HEK293T (cell line): Measurements from ENCODE around the gene CHD2.

Experiments
- CTCF ChIA-PET: fragments of 350-600 bp; formaldehyde crosslinking; extraction: SDS; loops from one replicate; lab custom pipeline; 2021; ENCODE audit warnings: antibody characterized with exemption, inconsistent platforms; lab: Yijun Ruan, JAX
- POLR2A ChIA-PET: fragments of 350-600 bp; formaldehyde crosslinking; extraction: SDS; loops from one replicate; lab custom pipeline; 2020; ENCODE audit warnings: antibody characterized with exemption, inconsistent platforms; lab: Yijun Ruan, JAX
- DNase-seq: peaks from one replicate; pipeline ENCODE4 v3.0.0; 2012; ENCODE audit warnings: mixed read lengths; ENCODE audit errors: extremely low spot score
- ARNT ChIP-seq: fragments of 450-650 bp; IDR thresholded peaks from 2 replicates; pipeline ENCODE4 v1.6.1; 2017; ENCODE audit warnings: mild to moderate bottlenecking
- BHLHE40 ChIP-seq: fragments of 450-650 bp; IDR thresholded peaks from 2 replicates; pipeline ENCODE4 v1.6.1; 2016; ENCODE audit warnings: mild to moderate bottlenecking, moderate library complexity, borderline replicate concordance
- CTBP1 ChIP-seq: fragments of 450-650 bp; IDR thresholded peaks from 2 replicates; pipeline ENCODE4 v1.6.1; 2016; ENCODE audit warnings: borderline replicate concordance
- ELF4 ChIP-seq: fragments of 450-650 bp; IDR thresholded peaks from 2 replicates; pipeline ENCODE4 v1.6.1; 2017; ENCODE audit warnings: antibody characterized with exemption
- FOXA1 ChIP-seq: fragments of 450-650 bp; IDR thresholded peaks from 2 replicates; pipeline ENCODE4 v1.6.1; 2016; ENCODE audit warnings: mild to moderate bottlenecking
- FOXK2 ChIP-seq: fragments of 450-650 bp; IDR thresholded peaks from 2 replicates; pipeline ENCODE4 v1.6.1; 2016; ENCODE audit warnings: mild to moderate bottlenecking
- FOXM1 ChIP-seq: fragments of 450-650 bp; IDR thresholded peaks from 2 replicates; pipeline ENCODE4 v1.6.1; 2017; ENCODE audit warnings: mild to moderate bottlenecking, borderline replicate concordance
- HDGF ChIP-seq: fragments of 450-650 bp; IDR thresholded peaks from 2 replicates; pipeline ENCODE4 v1.6.1; 2017; ENCODE audit warnings: antibody characterized with exemption, borderline replicate concordance
- L3MBTL2 ChIP-seq: fragments of 450-650 bp; conservative IDR thresholded peaks from 2 replicates; pipeline ENCODE4 v1.6.1; 2016; ENCODE audit warnings: mild to moderate bottlenecking
- LEF1 ChIP-seq: fragments of 450-650 bp; IDR thresholded peaks from 2 replicates; pipeline ENCODE4 v1.6.1; 2017; ENCODE audit warnings: mild to moderate bottlenecking, borderline replicate concordance
- NFRKB ChIP-seq: fragments of 450-650 bp; IDR thresholded peaks from 2 replicates; pipeline ENCODE4 v1.6.1; 2016; ENCODE audit warnings: mild to moderate bottlenecking, moderate library complexity
- PKNOX1 ChIP-seq: fragments of 450-650 bp; IDR thresholded peaks from 2 replicates; pipeline ENCODE4 v1.6.1; 2016
- SP1 ChIP-seq: fragments of 450-650 bp; IDR thresholded peaks from 2 replicates; pipeline ENCODE4 v1.6.1; 2017
- SUZ12 ChIP-seq: fragments of 450-650 bp; IDR thresholded peaks from 2 replicates; pipeline ENCODE4 v1.6.1; 2016; ENCODE audit warnings: mild to moderate bottlenecking
- TARDBP ChIP-seq: fragments of 450-650 bp; IDR thresholded peaks from 2 replicates; pipeline ENCODE4 v1.6.1; 2016
- ZNF384 ChIP-seq: fragments of 450-650 bp; IDR thresholded peaks from 2 replicates; pipeline ENCODE4 v1.6.1; 2016

Gene CHD2

DNA sequence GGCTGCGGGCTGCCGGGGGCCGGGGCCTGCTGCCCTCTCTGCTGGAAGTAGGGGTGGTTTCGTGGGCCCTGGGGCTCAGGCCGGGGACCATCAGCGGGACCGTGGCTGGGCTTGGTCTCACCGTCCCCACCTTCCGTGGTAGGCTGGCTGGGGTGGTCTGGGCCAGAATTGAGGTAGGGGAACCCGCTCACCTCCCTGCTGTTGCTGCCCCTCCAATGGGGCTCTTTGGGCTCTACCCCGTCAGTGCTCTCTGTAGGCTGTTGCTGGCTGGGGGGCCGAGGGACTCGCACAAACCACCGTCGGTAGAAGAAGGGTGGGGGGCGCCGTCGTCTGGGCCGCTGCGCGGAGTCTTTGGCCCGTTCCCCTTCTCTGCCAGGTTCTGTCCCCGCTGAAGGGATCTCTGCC lies 165.5 kb downstream of the CHD2 start:
- CTCF ChIA-PET = interaction anchor here (1.7 to 2.6 kb wide), 2 partner anchors 22 to 30 kb away, joined by 4 to 13 read pairs; no protein-coding TSS in a partner anchor
- POLR2A ChIA-PET = no interaction called here
- DNase-seq = no peak
- TF ChIP-seq SUZ12 = no peak
- TF ChIP-seq FOXA1 = no peak
- TF ChIP-seq TARDBP = no peak
- no peak for TF ChIP-seq ARNT
- TF ChIP-seq LEF1 = no peak
- no peak for TF ChIP-seq NFRKB
- TF ChIP-seq L3MBTL2 = no peak
- no peak for TF ChIP-seq SP1
- TF ChIP-seq CTBP1 = no peak
- TF ChIP-seq ELF4 = no peak
- no peak for TF ChIP-seq FOXK2
- no peak for TF ChIP-seq FOXM1
- no peak for TF ChIP-seq HDGF

DNA sequence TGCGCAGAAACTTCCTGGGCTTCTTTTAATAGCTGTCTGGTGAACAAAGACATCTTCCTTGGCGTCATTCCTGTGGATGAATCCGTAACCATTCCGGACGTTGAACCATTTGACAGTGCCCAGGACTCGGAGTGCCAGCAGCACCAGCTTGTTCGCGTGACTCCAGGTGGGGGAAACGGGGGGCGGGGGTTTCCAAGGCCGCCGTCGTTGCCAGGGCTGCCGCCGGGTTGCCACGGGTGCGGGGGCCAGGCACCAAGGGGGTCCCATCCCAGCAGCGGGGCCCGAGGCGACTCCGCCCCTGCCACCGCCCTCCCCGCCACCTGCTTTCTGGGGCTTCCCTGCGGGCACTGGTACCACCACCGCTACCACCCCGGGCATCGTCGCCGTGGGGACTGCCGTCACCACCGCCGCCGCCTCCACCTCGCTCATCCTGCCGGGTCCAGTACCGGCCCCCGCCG lies 166.1 kb downstream of the CHD2 start:
- no peak for DNase-seq
- TF ChIP-seq CTBP1 = no peak
- no peak for TF ChIP-seq SP1
- TF ChIP-seq ELF4 = no peak
- TF ChIP-seq L3MBTL2 = no peak
- ChIA-PET POLR2A (no interaction called here), CTCF (interaction anchor here (0.6 kb wide), 1 partner anchor 21 kb away, joined by 3 read pairs; no protein-coding TSS in a partner anchor)

DNA sequence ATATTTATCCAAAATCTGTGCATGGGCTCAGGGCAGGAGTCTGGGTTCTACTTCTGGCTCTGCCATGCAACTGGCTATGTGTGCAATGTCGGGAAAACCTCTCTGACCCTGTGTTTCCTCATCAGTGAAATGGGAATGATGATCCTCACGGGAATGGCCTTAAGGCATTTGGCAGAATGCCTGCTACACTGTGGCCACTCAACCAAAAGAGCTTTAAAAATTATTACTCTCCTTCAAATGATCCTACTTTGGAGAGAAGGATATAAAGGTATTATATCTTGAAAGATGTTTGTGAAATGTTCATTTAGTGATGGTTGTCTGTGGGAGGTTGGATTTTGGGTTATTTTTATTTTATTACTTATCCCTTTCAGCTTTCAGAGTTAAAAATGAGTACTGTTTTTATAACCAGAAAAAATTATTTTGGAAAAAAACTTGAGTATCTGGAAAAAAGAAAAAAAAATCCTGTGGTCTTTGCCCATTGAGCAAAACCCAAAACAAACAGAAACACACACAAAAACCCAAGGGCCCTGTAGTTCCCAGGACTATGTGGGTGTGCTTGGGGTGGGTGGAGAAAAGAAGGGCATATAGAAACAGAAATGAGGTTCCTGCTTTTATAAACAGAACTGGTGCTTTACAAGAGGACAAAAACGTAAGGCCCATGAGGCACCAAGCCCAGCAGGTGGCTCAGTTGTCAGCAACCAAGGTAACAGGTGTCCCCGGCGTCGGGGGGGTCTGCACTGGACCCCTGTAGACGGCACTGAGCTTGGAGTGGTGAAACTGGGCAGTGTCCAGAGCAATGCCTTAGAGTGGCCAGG lies 166.9 kb downstream of the CHD2 start:
- no peak for DNase-seq
- CTCF ChIA-PET = no interaction called here
- POLR2A ChIA-PET = no interaction called here
- no peak for TF ChIP-seq FOXK2
- TF ChIP-seq CTBP1 = no peak
- no peak for TF ChIP-seq SP1
- TF ChIP-seq PKNOX1 = no peak
- no peak for TF ChIP-seq L3MBTL2
- TF ChIP-seq ZNF384 = no peak
- TF ChIP-seq LEF1 = no peak
- TF ChIP-seq ELF4 = no peak
- no peak for TF ChIP-seq BHLHE40

DNA sequence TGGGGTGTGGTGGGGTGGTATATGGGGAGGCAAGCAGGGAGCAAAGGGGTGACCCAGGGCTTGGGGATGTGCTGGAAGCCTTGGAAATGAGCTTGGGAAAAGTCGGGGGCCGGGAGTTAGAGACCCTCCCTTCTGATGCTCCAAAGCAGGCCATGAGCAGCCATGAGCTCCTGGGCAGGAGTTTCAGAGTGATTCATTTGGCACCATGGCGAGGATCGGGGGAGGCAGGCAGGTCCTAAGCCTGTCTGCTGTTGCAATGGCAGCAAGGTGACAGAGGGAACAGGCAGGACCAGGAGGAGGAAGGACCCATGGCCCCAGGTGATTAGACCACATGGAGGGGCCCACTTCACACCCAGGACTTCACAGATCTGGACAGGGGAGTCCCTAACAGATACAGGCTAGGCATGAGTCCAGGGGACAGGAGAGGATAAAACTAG lies 167.5 kb downstream of the CHD2 start:
- ChIA-PET CTCF (no interaction called here), POLR2A (no interaction called here)
- TF ChIP-seq SUZ12 (no peak), FOXM1 (no peak), TARDBP (no peak), HDGF (no peak), BHLHE40 (no peak), L3MBTL2 (no peak), ARNT (no peak)
- no peak for DNase-seq

- ChIA-PET CTCF (interaction anchor here (0.7 to 1.4 kb wide), 3 partner anchors 20 to 73 kb away, joined by 3 to 5 read pairs (median 3); no protein-coding TSS in a partner anchor), POLR2A (interaction anchor here (1.3 kb wide), 1 partner anchor 9 kb away, joined by 6 read pairs; no protein-coding TSS in a partner anchor)
- TF ChIP-seq CTBP1 (peak; percentile 95), ZNF384 (no peak), LEF1 (peak; percentile 68; the same call in 1 of the 2 replicates), ARNT (0 out of 2 replicates have a peak, but pooled peaks have one; percentile 2), PKNOX1 (peak; percentile 95), SUZ12 (no peak)
- DNase-seq = peak; percentile 65
These were observed 168.6 kb downstream of the CHD2 start for GRCh38 chr15:93068581-93069199.

GRCh38 chr15:93070132-93070531 lies 170.0 kb downstream of the CHD2 start:
- no peak for TF ChIP-seq NFRKB
- TF ChIP-seq L3MBTL2 = no peak
- no peak for TF ChIP-seq SP1
- TF ChIP-seq CTBP1 = no peak
- TF ChIP-seq ARNT = no peak
- no peak for TF ChIP-seq FOXK2
- POLR2A ChIA-PET = interaction anchor here (1.8 to 2.3 kb wide), 2 partner anchors 10 to 33 kb away, joined by 6 to 9 read pairs; no protein-coding TSS in a partner anchor
- CTCF ChIA-PET = interaction anchor here (1.0 kb wide), 2 partner anchors 34 to 356 kb away, joined by 3 to 4 read pairs; no protein-coding TSS in a partner anchor
- DNase-seq = no peak
